NCI-H69 (cell line): ENCODE results near the gene BRME1.

ENCODE experiments used
- DNase-seq: peaks from one replicate; lab custom pipeline; 2025; lab: John Stamatoyannopoulos, UW

The BRME1 gene

GRCh38 chr19:13887018-13887436 lies 18.9 kb downstream of the BRME1 start:
- DNase-seq: peak; percentile 29

GRCh38 chr19:13885826-13886365 lies 20.0 kb downstream of the BRME1 start:
- no peak for DNase-seq

DNA sequence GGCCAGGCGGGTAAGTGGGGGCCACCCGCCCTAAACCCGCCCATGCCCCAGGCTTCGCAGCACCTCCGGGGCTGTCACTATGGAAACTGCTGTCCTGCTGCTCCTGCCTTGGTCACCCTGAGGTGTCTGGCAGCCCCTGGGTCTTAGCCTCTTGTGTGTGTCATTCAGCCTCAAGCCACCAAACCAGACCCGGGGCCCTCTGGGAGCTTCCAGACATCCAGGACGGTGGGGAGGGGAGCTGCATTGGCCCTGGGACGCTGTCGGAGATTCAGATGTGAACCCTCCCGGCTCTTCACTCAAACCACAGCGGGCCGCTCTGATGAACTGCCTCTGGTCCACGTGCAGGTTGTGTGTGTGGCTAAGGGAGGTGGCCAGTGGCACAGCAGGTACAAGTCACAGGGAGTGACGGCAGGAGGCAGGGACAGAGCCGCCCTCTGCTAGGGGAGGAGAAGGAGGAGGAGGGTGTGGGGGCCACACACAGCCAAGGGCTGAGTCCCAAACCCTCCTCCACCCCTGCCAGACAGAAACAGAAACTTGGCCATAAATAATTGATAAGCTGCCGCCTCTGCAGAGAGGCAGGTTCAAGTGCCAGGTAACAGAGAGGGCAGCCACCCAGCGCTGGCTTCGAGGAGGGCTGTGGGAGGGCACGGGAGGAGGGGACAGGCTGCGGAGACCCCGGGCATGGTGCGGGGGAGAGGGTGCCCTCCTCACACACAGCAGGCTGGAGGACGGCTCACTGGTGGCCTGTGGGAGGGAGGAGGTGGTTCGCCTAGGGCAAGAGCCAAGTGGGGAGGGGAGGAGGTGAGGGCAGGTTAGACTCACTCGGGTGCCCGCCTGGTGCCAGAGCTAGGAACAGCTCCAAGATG lies 21.0 kb downstream of the BRME1 start:
- peak; percentile 92 for DNase-seq

DNA sequence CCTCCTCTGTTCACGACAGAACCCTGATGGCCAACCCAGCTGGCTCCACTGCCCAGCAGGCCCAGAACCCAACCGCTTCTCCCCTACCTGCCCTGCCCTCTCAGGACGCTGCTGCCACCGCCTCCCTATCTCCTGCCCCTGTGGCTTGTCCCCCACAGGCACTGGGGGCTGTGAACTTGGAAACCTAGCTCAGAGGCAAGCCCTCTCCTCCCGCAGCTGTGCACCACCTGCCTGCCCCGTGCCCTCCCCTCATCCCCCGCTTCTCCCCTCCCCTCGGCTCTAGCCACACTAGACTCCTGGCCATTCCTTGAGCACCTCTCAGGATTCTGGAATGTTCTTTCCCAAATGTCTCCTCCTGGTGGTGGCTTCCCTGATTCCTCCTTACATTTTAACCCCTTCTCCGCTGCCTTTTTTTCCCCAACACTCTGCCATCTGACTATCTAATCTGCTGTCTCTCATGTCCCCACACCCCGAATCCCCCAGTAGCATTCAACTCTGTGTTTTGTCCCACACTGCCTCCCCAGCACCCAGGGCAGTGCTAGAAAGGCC lies 22.3 kb downstream of the BRME1 start:
- peak; percentile 54 for DNase-seq

- no peak for DNase-seq
Observed at GRCh38 chr19:13882836-13883235, 23.1 kb downstream of the BRME1 start.

- DNase-seq: no peak
Observed at GRCh38 chr19:13882419-13882795, 23.5 kb downstream of the BRME1 start.

GRCh38 chr19:13881692-13882418 lies 24.1 kb downstream of the BRME1 start:
- peak; percentile 27 for DNase-seq

- peak; percentile 68 for DNase-seq
Observed at GRCh38 chr19:13881251-13881691, 24.6 kb downstream of the BRME1 start.

DNA sequence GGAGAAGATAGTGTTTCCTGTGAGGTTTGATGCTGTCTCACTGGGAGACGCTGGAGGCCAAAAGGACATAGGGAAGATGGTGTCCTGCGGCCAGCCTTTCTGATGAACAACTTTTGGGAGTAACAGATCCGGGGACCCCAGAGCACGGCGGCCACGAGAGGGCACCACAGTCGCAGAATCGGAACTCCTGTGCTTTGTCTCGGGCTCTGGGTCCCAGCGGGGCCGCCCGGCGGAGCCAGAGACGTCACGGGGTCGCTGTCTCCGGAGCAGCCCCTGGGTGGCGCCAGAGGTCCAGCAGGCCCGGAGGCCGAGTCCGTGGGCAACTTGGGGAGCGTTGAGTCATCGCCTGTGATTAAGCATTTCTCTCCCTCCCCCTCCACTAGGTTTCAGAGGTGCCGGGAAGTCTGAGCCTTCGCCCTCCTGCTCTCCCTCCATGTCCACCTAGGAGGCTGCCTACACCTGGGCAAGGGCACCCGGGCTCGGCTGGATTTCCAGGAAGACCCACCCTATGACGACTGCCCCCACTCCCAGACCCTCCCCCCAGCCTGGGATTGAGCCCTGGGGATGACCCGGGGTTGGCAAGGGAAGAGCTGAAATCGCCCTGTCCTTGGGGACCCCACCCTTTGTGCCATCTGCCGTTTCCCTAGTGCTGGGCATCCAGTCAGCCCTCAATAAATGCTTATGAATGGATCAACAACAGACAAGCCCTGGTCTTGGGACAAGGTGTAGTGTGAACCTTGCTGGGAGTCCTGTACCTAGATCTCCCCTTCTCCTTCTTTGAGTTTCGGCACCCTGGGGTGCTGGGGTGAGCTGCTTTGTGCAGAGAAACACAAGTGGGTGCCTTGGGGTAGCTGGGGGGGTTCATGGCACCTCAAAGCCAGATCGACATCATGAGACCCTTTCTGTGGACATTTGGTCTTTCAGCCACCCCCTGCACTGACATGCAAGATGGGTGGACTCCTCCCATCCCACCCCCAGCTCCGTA lies 25.6 kb downstream of the BRME1 start:
- DNase-seq: peak; percentile 97

DNA sequence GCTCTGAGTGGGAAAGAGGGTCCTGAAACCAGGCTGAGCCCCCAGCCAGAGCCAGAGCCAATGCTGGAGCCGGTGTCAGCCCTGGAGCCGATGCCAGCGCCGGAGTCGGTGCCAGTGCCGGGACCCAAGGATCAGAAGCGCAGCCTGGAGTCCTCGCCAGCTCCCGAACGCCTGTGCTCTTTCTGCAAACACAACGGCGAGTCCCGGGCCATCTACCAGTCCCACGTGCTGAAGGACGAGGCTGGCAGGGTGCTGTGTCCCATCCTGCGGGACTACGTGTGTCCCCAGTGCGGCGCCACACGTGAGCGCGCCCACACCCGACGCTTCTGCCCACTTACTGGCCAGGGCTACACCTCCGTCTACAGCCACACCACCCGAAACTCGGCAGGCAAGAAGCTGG lies 28.6 kb downstream of the BRME1 start:
- DNase-seq: no peak

DNA sequence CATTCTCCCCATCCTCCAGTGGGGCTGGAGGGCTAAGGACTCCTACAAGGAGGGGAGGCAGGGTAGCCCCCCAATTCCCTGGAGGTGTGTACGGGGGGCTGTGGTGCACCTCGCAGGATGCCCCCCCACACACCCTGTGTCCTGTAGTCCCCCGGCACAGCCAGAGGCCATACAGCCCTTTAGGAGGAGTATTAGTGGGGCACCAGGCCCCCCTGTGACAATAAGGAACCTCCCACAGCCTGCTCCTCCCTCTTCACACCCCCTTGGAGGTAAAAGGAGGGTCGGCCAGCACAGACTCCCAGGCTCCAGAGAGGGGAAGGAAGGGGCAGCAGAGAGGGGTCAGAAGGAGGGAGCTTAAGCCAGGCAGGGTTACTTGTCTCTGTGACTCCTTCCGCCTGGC lies 29.1 kb downstream of the BRME1 start, which contains the start of gene NANOS3:
TSS of gene NANOS3 (plus strand) at position 301 of the 400 bp plus-strand sequence. CDS start 115 bp downstream, outside the sequence.
- no peak for DNase-seq

DNA sequence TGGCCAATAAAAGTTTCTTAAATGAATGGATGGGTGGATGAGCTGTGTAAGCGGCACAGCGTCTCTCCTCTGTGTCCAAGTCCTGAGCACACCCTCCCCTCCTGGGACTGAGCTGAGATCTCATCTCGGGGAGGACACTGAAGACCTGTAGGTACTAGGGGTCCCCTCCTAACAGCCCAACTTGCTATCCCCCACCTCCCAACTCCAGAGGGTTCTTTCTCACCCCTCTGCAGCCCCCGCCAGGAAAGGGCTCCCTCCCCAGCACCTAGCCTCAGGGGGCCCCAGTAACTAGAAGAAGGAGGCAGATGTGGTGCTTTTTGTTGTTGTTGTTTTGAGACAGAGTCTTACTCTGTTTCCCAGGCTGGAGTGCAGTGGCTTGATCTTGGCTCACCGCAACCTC lies 30.1 kb downstream of the BRME1 start:
- DNase-seq: no peak

GRCh38 chr19:13873834-13874515 lies 31.9 kb downstream of the BRME1 start:
- DNase-seq: no peak

GRCh38 chr19:13872695-13873389 lies 33.1 kb downstream of the BRME1 start:
- DNase-seq: no peak

DNA sequence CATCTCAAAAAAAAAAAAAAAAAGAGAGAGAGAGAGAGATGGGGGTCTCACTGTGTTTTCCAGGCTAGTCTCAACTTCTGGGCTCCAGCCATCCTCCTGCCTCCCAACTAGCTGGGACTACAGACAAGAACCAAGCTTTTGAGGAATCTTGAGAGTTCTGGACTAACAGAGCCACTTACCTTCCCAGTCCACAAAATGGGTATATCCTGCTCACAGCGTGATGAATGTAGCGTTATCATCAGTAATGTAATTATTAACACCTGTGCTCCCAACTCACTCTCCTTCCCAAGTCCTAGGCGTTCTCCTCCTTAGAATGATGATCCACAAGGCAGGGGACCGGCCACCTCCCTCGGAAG lies 33.6 kb downstream of the BRME1 start:
- DNase-seq: no peak

DNA sequence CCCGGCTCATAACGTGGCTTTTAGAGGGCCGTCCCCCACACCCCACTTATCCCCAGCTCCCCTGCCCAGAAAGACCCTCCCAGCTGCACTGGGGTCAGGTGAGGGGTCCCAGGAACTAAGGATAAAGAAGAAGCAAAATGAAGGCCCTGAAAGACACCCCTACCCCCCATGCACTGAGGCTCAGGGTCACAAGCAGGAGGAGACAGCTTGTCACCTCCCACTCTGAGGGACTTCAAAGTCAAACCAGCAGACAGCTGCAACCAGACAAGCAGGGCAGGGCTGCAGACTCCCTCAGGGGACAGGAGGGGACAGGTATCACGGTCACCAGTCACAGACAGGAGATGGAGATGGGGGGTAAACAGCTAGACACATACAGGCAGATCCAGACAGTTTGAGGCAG lies 35.0 kb downstream of the BRME1 start:
- no peak for DNase-seq

GRCh38 chr19:13869281-13869680 lies 36.6 kb downstream of the BRME1 start:
- DNase-seq: no peak

GRCh38 chr19:13868663-13869062 lies 37.3 kb downstream of the BRME1 start:
- DNase-seq: no peak

DNA sequence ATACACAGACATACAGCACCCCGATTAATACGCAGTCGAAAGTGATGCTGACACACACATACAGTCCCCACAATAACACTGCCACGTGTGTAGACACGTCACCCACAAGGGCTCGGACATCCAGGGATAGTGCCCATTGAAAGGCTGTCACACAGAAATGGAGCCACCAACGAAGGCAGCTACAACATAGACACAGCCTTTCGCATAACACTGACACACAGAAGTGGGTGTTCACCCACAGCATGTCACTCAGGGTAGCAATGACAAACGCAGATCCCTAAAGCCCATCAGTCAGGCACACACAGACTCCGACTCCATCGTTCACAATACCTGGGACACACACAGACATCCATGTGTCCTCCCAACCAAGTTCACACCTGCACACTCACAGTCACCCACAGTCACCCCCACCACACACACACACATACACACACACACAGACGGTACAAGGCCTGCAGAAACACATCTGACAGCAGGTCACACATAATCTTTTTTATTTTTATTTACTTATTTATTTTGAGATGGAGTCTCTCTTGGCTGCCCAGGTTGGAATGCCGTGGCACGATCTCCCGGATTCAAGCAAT lies 39.4 kb downstream of the BRME1 start:
- no peak for DNase-seq
